Measurements from ENCODE around the gene PPP1R3G. TPM values are rescaled to one million over a fixed set of nuclear protein-coding genes. Genes with fewer than 3 reads are reported as not detected.

The PPP1R3G gene
- total and polyA plus RNA-seq, 2 of the 13 experiments (the other 11 are each of a cell fraction or from before 2014, with no cell fraction given), result 1.2 to 1.3 TPM

DNA sequence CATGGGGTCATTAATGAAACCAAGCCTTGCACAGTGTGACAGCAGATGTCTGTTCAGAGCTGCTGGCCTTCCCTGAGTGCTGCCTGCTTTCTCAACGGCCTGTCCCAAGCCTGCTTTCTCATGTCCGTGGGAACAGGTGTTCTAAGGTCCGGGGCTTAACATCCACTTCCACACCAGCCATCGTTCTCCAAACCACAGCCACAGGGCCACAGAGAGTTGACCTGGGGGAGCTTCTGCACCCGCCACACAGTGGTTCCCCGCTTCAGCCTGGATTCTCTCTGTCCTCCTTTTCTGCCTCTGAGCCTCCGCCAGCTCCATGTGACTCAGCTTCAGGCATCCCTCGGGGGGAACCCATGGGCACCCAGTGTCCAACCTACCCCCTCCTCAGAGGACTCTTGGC lies 26.9 kb upstream of the PPP1R3G start (continued):
- TF ChIP-seq, protein P1, sequence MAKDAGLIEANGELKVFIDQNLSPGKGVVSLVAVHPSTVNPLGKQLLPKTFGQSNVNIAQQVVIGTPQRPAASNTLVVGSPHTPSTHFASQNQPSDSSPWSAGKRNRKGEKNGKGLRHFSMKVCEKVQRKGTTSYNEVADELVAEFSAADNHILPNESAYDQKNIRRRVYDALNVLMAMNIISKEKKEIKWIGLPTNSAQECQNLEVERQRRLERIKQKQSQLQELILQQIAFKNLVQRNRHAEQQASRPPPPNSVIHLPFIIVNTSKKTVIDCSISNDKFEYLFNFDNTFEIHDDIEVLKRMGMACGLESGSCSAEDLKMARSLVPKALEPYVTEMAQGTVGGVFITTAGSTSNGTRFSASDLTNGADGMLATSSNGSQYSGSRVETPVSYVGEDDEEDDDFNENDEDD (CRISPR knock-in tag; IDR thresholded peaks at IDR 0.05; ENCODE audit: borderline replicate concordance), result no peak
- TF ChIP-seq JUNB (CRISPR knock-in tag; IDR thresholded peaks at IDR 0.05; ENCODE audit: borderline replicate concordance) (no peak), ZNF496 (CRISPR knock-in tag; IDR thresholded peaks at IDR 0.05; ENCODE audit: insufficient replicate concordance) (no peak), SRF (IDR thresholded peaks at IDR 0.05; ENCODE audit: low read depth, low read length) (no peak), ZNF550 (CRISPR knock-in tag; IDR thresholded peaks at IDR 0.05; ENCODE audit: borderline replicate concordance) (no peak), TBX2 (CRISPR knock-in tag; IDR thresholded peaks at IDR 0.05; ENCODE audit: borderline replicate concordance) (0 out of 2 replicates have a peak, but pooled peaks have one; percentile 28)

DNA sequence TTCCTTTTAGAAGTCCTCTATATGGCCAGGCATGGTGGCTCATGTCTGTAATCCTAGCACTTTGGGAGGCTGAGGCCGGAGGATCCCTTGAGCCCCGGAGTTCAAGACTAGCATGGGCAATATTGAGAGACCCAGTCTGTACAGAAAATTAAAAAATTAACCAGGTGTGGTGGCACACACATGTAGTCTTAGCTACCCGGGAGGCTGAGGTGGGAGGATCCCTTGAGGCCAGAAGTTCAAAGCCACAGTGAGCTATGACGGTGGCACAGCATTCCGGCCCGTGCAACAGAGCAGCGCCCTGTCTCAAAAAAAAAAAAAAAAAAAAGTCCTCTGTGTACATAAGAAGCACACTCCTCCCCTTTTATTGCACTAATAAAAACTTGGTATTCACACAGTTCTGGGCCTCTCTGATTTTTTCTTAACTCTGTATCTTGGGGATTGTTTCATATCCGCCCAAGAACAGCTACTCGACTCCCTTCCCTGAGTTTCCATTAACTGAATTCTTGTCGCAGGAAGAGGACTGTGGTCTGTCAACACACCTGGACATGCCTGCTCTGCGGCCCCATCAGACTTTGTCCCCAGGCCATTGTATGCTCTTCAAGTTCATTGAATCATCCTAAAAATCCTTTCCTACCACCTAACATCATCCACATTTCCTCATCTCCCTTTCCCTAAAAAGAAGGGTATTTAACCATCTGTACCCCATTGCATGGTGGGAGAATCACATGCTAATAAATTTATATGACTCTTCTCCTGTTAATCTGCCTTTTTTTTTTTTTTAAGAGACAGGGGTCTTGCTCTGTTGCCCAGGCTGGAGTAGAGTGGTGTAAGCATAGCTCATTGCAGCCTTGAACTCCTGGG lies 25.9 kb upstream of the PPP1R3G start:
- FAIRE-seq (peak; percentile 82), ATAC-seq (peak; percentile 90), DNase-seq (ENCODE audit: low spot score) (peak; percentile 95)
- Histone ChIP-seq H3K36me3 (replicated peaks in 1 of 2; ENCODE audit: control insufficient read depth in 1 of 2, insufficient read depth in 2 of 2, low read length in 2 of 2) (no peaks in the 10 kb centered on the region), H3K79me2 (ENCODE audit: insufficient read depth, low read length) (no peaks in the 10 kb centered on the region), H3K4me2 (ENCODE audit: low read depth, low read length) (peak overlapping the region; percentile 59), H3K27ac (ENCODE audit: extremely low read length, insufficient read depth, low read length) (peak overlapping the region; percentile 87), H3K4me3 (replicated peaks in 1 of 3; ENCODE audit: insufficient read depth in 1 of 3, low read depth in 2 of 3, low read length in 3 of 3) (peak overlapping the region in 1 of 3 experiments; percentile 23; a peak in 1 of 6 replicates), H3K4me1 (ENCODE audit: insufficient read depth, low read length) (peaks cover 66% of the 10 kb centered on the region), H2AFZ (ENCODE audit: low read length) (no peak overlapping the region), H3K27me3 (ENCODE audit: control insufficient read depth in 1 of 2, insufficient read depth in 2 of 2, low read length in 2 of 2) (no peaks in the 10 kb centered on the region), H3K9me3 (ENCODE audit: low read length) (no peaks in the 10 kb centered on the region), H3K9ac (ENCODE audit: insufficient read depth, low read depth, low read length) (peak overlapping the region; percentile 57), H4K20me1 (ENCODE audit: insufficient read depth, low read length) (no peaks in the 10 kb centered on the region)
- WGBS (ENCODE audit: low lambda C conversion rate), result 35% methylated on average over 11 of the region's 11 CpGs
- TSS peak; percentile 76 for BruUV-seq (replicated peaks)
- CTCF ChIA-PET (ENCODE audit: low intra/inter-chr PET ratio, low total read pairs), result interaction anchor here (1.3 to 4.0 kb wide), 2 partner anchors 56 to 116 kb away, joined by 3 to 56 read pairs; no protein-coding TSS in a partner anchor
- POLR2A ChIA-PET, result interaction anchor here (0.7 to 2.2 kb wide), 10 partner anchors 22 to 201 kb away, joined by 3 to 21 read pairs (median 4); partner anchors contain the start of genes FARS2 and LYRM4
- intact Hi-C loops (cut with micrococcal nuclease; ENCODE audit: unreplicated experiment) (loop anchor here (1.0 to 5.0 kb wide), 2 partner anchors 148 to 343 kb away; no protein-coding TSS in a partner anchor), in situ Hi-C loops (cut with HindIII; ENCODE audit: extremely low pct_ligation_motif_present, low pct_unique_long_range_greater_than_20kb) (loop anchor here (5.0 to 10.0 kb wide), 2 partner anchors 58 to 326 kb away; no protein-coding TSS in a partner anchor)
- TF ChIP-seq KDM6A (CRISPR knock-in tag; IDR thresholded peaks at IDR 0.05; ENCODE audit: low read depth) (peak; percentile 100), KDM1A (CRISPR knock-in tag; IDR thresholded peaks at IDR 0.05) (peak; percentile 87), FLYWCH1 (CRISPR knock-in tag; IDR thresholded peaks at IDR 0.05) (no peak), NFYB (CRISPR knock-in tag; IDR thresholded peaks at IDR 0.05) (no peak), KDM5B (CRISPR knock-in tag; IDR thresholded peaks at IDR 0.05; ENCODE audit: borderline replicate concordance) (no peak), ARNTL (CRISPR knock-in tag; IDR thresholded peaks at IDR 0.05) (peak; percentile 52; the same call in 1 of the 2 replicates), ZSCAN20 (CRISPR knock-in tag; IDR thresholded peaks at IDR 0.05; ENCODE audit: borderline replicate concordance) (no peak), SNAPC2 (CRISPR knock-in tag; IDR thresholded peaks at IDR 0.05) (0 out of 2 replicates have a peak, but pooled peaks have one; percentile 31)
- TF ChIP-seq, protein P2, sequence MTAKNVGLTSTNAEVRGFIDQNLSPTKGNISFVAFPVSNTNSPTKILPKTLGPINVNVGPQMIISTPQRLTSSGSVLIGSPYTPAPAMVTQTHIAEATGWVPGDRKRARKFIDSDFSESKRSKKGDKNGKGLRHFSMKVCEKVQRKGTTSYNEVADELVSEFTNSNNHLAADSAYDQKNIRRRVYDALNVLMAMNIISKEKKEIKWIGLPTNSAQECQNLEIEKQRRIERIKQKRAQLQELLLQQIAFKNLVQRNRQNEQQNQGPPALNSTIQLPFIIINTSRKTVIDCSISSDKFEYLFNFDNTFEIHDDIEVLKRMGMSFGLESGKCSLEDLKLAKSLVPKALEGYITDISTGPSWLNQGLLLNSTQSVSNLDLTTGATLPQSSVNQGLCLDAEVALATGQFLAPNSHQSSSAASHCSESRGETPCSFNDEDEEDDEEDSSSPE (CRISPR knock-in tag; IDR thresholded peaks at IDR 0.05), result no peak; the same call in 1 of the 2 replicates
- TF ChIP-seq, protein P3, sequence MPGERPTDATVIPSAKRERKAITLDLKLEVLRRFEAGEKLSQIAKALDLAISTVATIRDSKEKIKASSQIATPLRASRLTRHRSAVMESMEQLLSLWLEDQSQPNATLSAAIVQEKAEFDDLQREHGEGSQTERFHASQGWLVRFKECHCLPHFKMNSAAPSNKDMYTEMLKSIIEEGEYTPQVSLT (CRISPR knock-in tag; IDR thresholded peaks at IDR 0.05; ENCODE audit: borderline replicate concordance, low read depth), result no peak
- TF ChIP-seq, protein P4, sequence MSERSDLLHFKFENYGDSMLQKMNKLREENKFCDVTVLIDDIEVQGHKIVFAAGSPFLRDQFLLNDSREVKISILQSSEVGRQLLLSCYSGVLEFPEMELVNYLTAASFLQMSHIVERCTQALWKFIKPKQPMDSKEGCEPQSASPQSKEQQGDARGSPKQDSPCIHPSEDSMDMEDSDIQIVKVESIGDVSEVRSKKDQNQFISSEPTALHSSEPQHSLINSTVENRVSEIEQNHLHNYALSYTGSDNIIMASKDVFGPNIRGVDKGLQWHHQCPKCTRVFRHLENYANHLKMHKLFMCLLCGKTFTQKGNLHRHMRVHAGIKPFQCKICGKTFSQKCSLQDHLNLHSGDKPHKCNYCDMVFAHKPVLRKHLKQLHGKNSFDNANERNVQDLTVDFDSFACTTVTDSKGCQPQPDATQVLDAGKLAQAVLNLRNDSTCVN (CRISPR knock-in tag; IDR thresholded peaks at IDR 0.05; ENCODE audit: borderline replicate concordance), result no peak
